GM12891 (cell line): ENCODE data around the gene AATF.

Source experiments
- POLR2A ChIP-seq: IDR thresholded peaks from 2 replicates; pipeline ENCODE4 v1.6.1; 2011; ENCODE audit warnings: low read depth, low read length, control low read depth
- POLR2AphosphoS5 ChIP-seq: IDR thresholded peaks from 2 replicates; pipeline ENCODE4 v1.6.1; 2011; ENCODE audit warnings: low read depth, low read length, control low read depth

GRCh38 chr17:37064206-37064605 lies 115.5 kb downstream of the AATF start:
- no peak for TF ChIP-seq POLR2AphosphoS5
- TF ChIP-seq POLR2A: no peak
